Measurements from ENCODE around the gene ANKRD27. TPM values are rescaled to one million over a fixed set of nuclear protein-coding genes. Genes with fewer than 3 reads are reported as not detected.

Gene ANKRD27
- total RNA-seq, 6 donors from 2014 or later: 31.3 to 46.1 (median 35.3) TPM

GRCh38 chr19:32687681-32688080 is 12.7 kb upstream of the ANKRD27 start:
- H3K4me1 ChIP-seq: peaks cover 12 to 24% (median 16%) of the 10 kb centered on the region in 4 donors
- TF ChIP-seq POLR2A (IDR thresholded peaks at IDR 0.05) (no peak), CTCF (IDR thresholded peaks at IDR 0.05) (no peak), POLR2AphosphoS5 (IDR thresholded peaks at IDR 0.05) (no peak), EP300 (IDR thresholded peaks at IDR 0.05) (no peak)
- no peaks in the 10 kb centered on the region for H3K9me3 ChIP-seq
- H3K4me3 ChIP-seq: no peak overlapping the region
- no peak overlapping the region for H3K27ac ChIP-seq
- H3K36me3 ChIP-seq: no peaks in the 10 kb centered on the region
- no peaks in the 10 kb centered on the region for H3K27me3 ChIP-seq
- 79 to 83% methylated on average over 4 of the region's 4 CpGs for WGBS, 2 donors
- ATAC-seq (ENCODE audit: low FRiP score in 2 of 2): no peak
- DNase-seq: no peak

- H3K36me3 ChIP-seq: no peaks in the 10 kb centered on the region
- ATAC-seq (ENCODE audit: low FRiP score in 2 of 2): no peak
- TF ChIP-seq POLR2AphosphoS5 (IDR thresholded peaks at IDR 0.05): no peak
- TF ChIP-seq POLR2A (IDR thresholded peaks at IDR 0.05): no peak
- TF ChIP-seq EP300 (IDR thresholded peaks at IDR 0.05): no peak
- TF ChIP-seq CTCF (IDR thresholded peaks at IDR 0.05): no peak
- WGBS, 2 donors: 95 to 99% methylated on average over 6 of the region's 6 CpGs
- H3K9me3 ChIP-seq: no peaks in the 10 kb centered on the region
- no peak overlapping the region for H3K4me3 ChIP-seq
- H3K27ac ChIP-seq: no peak overlapping the region
- no peaks in the 10 kb centered on the region for H3K27me3 ChIP-seq
- peaks cover 10 to 18% (median 13%) of the 10 kb centered on the region in 4 donors for H3K4me1 ChIP-seq
- no peak for DNase-seq
Observed at GRCh38 chr19:32686847-32687475, 12.0 kb upstream of the ANKRD27 start.

DNA sequence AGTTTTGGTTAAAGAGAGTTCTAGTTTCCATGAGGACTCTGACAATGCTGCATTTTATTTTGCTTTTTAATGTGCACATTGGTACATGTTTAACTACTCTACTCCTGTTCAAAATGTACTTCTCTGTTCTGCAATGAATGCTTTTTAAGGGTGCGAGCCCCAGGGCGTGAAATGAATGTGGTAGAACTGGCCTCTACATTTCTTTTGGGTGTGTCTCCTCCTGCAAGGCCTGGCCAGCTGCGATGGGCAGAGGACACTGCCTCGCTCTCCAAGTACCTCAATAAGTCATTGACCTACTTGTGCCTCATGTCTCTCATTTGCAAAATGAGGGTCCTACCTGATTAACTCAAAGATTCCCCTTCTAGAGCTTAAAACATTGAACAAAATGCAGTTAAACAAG is 7.3 kb upstream of the ANKRD27 start:
- Histone ChIP-seq H3K27me3 (peaks cover 0 to under 1% (median under 1%) of the 10 kb centered on the region in 4 donors), H3K9me3 (no peaks in the 10 kb centered on the region), H3K36me3 (no peaks in the 10 kb centered on the region), H3K27ac (peak overlapping the region in 2 of 4 donors; percentile 6 to 11), H3K4me1 (peaks cover 0 to 3% (median under 1%) of the 10 kb centered on the region in 4 donors), H3K4me3 (no peak overlapping the region)
- ATAC-seq (ENCODE audit: low FRiP score in 2 of 2) (peak in 1 of 2 donors; percentile 64), DNase-seq (no peak)
- 60 to 68% methylated on average over 4 of the region's 4 CpGs for WGBS, 2 donors
- TF ChIP-seq POLR2AphosphoS5 (IDR thresholded peaks at IDR 0.05) (no peak), CTCF (IDR thresholded peaks at IDR 0.05) (no peak), POLR2A (IDR thresholded peaks at IDR 0.05) (no peak), EP300 (IDR thresholded peaks at IDR 0.05) (no peak)

DNA sequence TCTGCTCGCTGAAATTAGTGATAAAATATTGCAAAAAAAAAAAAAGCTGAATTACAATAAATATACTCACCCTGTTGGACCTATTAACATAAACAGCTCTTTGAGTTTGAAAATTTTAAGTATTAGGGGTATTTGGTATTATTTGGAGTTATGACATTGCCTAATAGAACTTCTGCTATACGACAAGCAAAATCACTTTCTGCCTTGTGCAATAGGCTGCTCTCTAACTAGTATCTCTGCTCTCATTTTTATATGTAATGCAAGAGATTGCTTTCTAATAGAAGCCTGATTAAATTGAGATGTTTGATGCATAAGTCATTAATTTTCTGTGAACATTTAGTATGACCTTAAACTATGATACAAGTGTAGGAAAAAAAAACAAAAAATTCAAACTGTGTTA is 6.0 kb upstream of the ANKRD27 start:
- Histone ChIP-seq H3K4me3 (no peak overlapping the region), H3K9me3 (no peaks in the 10 kb centered on the region), H3K36me3 (no peaks in the 10 kb centered on the region), H3K27ac (no peak overlapping the region), H3K27me3 (peaks cover 0 to 14% (median 11%) of the 10 kb centered on the region in 4 donors), H3K4me1 (peaks cover 8 to 16% (median 13%) of the 10 kb centered on the region in 4 donors)
- ATAC-seq (ENCODE audit: low FRiP score in 2 of 2) (no peak), DNase-seq (no peak)
- 74 to 83% methylated on average over 2 of the region's 2 CpGs for WGBS, 2 donors
- TF ChIP-seq POLR2A (IDR thresholded peaks at IDR 0.05) (no peak), POLR2AphosphoS5 (IDR thresholded peaks at IDR 0.05) (no peak), CTCF (IDR thresholded peaks at IDR 0.05) (no peak), EP300 (IDR thresholded peaks at IDR 0.05) (no peak)

GRCh38 chr19:32677657-32678056 is 2.7 kb upstream of the ANKRD27 start:
- H3K27me3 ChIP-seq: peaks cover 0 to 16% (median 12%) of the 10 kb centered on the region in 4 donors
- H3K36me3 ChIP-seq: no peaks in the 10 kb centered on the region
- no peak overlapping the region for H3K27ac ChIP-seq
- peak in 1 of 2 donors; percentile 77 for DNase-seq
- no peak overlapping the region for H3K4me3 ChIP-seq
- no peak for TF ChIP-seq POLR2AphosphoS5 (IDR thresholded peaks at IDR 0.05)
- no peak for TF ChIP-seq POLR2A (IDR thresholded peaks at IDR 0.05)
- no peak for TF ChIP-seq CTCF (IDR thresholded peaks at IDR 0.05)
- no peak for TF ChIP-seq EP300 (IDR thresholded peaks at IDR 0.05)
- H3K4me1 ChIP-seq: peaks cover 29 to 41% (median 34%) of the 10 kb centered on the region in 4 donors
- WGBS, 2 donors: 51 to 58% methylated on average over 9 of the region's 9 CpGs
- ATAC-seq (ENCODE audit: low FRiP score in 2 of 2): no peak
- no peaks in the 10 kb centered on the region for H3K9me3 ChIP-seq
